ENCODE measurements around the gene SEMA4B.

SEMA4B gene

DNA sequence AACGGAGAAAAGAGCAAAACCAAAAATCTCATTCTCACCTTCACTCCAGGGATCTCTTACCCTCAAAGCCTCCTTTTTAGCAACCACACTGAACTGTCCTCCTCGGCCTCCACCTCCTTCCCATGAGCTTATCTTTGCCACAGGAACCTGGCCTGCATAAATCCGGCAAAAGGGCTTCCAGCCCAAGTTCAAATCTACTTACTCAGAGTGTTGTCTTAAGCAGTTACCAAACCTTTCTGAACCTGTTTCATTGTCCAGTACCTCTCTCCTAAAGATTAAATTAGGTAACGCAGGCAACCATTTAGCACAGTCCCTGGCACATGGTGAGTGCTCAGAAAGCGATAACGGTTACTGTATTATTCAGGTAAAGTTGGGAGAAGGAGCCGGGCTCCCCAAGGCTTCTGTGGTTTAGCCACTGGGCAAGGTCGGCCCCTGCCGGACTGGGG, 31.8 kb downstream of the SEMA4B start:
- Histone ChIP-seq H3K36me3 (ENCODE audit: insufficient read depth) (no peaks in the 10 kb centered on the region), H3K9ac (peak overlapping the region; percentile 61; the same call in 1 of the 2 replicates), H4K20me1 (ENCODE audit: insufficient read depth) (no peaks in the 10 kb centered on the region), H3K27ac (peak overlapping the region; percentile 58), H3K4me3 (IDR thresholded peaks at IDR 0.05; ENCODE audit: insufficient read depth, low read depth, low read length) (no peak overlapping the region), H3K4me2 (peak overlapping the region; percentile 61), H3K4me1 (ENCODE audit: low read depth, poor library complexity, severe bottlenecking) (peaks cover 16% of the 10 kb centered on the region), H2AFZ (ENCODE audit: low read depth) (peak overlapping the region; percentile 78), H3K27me3 (ENCODE audit: insufficient read depth, low read depth) (no peaks in the 10 kb centered on the region), H3K79me2 (ENCODE audit: insufficient read depth, low read depth) (no peaks in the 10 kb centered on the region)
- TF ChIP-seq, protein P1, sequence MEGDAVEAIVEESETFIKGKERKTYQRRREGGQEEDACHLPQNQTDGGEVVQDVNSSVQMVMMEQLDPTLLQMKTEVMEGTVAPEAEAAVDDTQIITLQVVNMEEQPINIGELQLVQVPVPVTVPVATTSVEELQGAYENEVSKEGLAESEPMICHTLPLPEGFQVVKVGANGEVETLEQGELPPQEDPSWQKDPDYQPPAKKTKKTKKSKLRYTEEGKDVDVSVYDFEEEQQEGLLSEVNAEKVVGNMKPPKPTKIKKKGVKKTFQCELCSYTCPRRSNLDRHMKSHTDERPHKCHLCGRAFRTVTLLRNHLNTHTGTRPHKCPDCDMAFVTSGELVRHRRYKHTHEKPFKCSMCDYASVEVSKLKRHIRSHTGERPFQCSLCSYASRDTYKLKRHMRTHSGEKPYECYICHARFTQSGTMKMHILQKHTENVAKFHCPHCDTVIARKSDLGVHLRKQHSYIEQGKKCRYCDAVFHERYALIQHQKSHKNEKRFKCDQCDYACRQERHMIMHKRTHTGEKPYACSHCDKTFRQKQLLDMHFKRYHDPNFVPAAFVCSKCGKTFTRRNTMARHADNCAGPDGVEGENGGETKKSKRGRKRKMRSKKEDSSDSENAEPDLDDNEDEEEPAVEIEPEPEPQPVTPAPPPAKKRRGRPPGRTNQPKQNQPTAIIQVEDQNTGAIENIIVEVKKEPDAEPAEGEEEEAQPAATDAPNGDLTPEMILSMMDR (conservative IDR thresholded peaks at IDR 0.05; ENCODE audit: low read depth, low read length), result no peak

DNA sequence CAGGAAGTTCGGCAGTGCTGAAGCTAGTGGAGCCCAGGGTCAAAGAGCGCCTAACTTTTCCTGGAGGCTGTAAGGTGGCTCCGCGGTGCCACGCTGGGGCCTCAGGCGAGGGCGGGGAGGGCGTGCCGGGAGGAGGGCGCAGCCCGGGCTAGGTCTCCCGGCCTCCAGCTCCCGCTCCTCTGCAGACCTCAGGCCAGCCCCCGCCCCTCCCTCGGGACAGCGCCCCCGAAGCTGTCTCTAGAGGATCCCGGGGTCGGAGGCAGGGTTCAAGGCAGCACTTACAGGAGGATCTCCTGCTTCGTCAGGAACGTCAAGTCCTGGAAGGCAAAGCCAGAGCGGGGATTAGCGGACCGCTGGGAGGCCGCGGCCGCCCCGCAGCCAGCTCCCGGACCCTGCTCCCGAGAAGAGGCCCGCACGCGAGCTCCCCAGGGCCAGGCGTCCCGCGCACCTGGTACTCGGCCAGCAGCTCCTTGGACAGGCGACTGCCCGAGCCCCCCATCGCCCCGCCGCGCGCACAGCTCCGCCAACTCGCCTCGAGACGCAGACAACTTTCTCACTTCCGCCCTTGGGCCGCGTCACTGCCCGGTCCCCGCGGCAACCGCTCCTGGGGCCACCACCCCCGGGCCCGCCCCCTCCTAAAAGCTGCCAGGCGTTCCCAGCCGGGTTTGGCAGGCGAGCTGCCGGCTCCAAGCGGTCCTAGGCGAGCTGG, 32.4 kb downstream of the SEMA4B start, which contains the start of gene CIB1:
TSS of gene CIB1 (minus strand) at position 555 of the 709 bp plus-strand sequence. CDS start at position 499, 56 bp downstream.
- H3K27ac ChIP-seq, result peak within 1 kb of the TSS; percentile 58
- no peaks in the 10 kb centered on the region for H3K36me3 ChIP-seq (ENCODE audit: insufficient read depth)
- TF ChIP-seq, protein P1 (conservative IDR thresholded peaks at IDR 0.05; ENCODE audit: low read depth, low read length), result no peak; the same call in 1 of the 2 replicates
- no peaks in the 10 kb centered on the region for H3K79me2 ChIP-seq (ENCODE audit: insufficient read depth, low read depth)
- peak within 1 kb of the TSS; percentile 61; the same call in 1 of the 2 replicates for H3K9ac ChIP-seq
- H3K4me1 ChIP-seq (ENCODE audit: low read depth, poor library complexity, severe bottlenecking), result peaks cover 16% of the 10 kb centered on the region
- H3K4me2 ChIP-seq, result peak within 1 kb of the TSS; percentile 73
- no peaks in the 10 kb centered on the region for H4K20me1 ChIP-seq (ENCODE audit: insufficient read depth)
- H2AFZ ChIP-seq (ENCODE audit: low read depth), result peak within 1 kb of the TSS; percentile 90
- no peaks in the 10 kb centered on the region for H3K27me3 ChIP-seq (ENCODE audit: insufficient read depth, low read depth)
- H3K4me3 ChIP-seq (IDR thresholded peaks at IDR 0.05; ENCODE audit: insufficient read depth, low read depth, low read length), result no peak within 1 kb of the TSS

DNA sequence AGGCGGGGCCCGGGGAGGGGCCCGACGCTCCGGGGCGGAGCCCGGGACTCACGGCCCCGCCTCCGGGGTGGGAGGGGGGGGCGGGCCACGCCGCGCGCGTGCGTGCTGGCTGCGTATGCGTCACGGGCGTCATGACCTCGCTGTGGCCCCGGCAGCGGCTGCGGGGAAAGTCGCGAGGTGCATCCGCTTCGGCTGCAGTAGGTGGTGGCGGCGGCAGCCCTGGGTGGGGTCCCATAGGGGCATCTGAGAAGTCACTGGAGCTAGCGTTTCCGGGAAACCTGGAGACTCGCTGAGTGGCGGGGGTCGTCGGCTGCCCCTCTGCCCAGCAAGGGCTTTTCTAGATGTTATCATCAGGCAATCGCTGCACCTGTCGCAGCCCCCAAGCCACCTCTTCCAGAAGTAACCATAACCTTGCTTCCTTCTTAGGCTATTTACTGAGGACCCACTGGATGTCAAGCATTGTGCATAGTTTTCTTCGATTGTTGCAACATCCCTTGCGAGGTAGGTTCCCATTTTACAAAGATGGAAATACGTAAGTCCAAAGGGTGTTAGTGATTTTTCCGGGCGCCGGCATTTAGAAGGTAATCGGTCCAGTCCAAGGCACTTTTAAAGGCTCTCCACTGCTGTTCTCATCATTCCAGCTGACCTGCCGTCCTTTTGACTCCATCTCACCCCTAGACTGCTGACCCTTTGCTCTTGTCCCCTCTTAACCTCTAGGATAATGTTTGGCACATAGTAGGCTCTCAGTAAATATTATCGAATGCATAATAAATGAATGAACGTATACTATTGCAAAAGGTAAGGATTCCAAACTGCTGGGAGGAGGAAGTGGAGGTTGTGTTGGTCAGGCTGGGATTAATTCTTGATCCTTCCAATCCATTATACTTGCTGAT, 33.2 kb downstream of the SEMA4B start, which contains the start of gene GDPGP1:
TSS of gene GDPGP1 (plus strand) at position 114 of the 893 bp plus-strand sequence. CDS start 6,700 bp downstream, outside the sequence.
- Histone ChIP-seq H2AFZ (ENCODE audit: low read depth) (peak within 1 kb of the TSS; percentile 90), H3K27ac (peak within 1 kb of the TSS; percentile 58), H3K36me3 (ENCODE audit: insufficient read depth) (no peaks in the 10 kb centered on the region)

DNA sequence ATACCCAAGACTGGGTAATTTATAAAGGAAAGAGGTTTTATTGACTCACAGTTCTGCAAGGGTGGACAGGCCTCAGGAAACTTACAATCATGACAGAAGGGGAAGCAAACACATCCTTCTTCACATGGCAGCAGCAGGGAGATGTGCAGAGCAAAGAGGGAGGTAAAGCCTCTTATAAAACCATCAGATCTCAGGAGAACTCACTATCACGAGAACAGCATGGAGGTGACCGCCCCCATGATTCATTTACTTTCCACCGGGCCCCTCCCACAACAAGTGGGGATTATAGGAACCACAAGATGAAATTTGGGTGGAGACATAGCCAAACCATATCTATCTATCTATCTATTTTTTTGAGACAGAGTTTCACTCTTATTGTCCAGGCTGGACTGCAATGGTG, 38.2 kb downstream of the SEMA4B start:
- no peak overlapping the region for H2AFZ ChIP-seq (ENCODE audit: low read depth)
- TF ChIP-seq, protein P1 (conservative IDR thresholded peaks at IDR 0.05; ENCODE audit: low read depth, low read length), result no peak
- H3K27ac ChIP-seq, result no peak overlapping the region
- no peak overlapping the region for H3K9ac ChIP-seq
- H3K4me3 ChIP-seq (IDR thresholded peaks at IDR 0.05; ENCODE audit: insufficient read depth, low read depth, low read length), result no peak overlapping the region
- H3K79me2 ChIP-seq (ENCODE audit: insufficient read depth, low read depth), result no peaks in the 10 kb centered on the region
- no peaks in the 10 kb centered on the region for H3K27me3 ChIP-seq (ENCODE audit: insufficient read depth, low read depth)
- no peak overlapping the region for H3K4me2 ChIP-seq
- no peaks in the 10 kb centered on the region for H3K36me3 ChIP-seq (ENCODE audit: insufficient read depth)
- no peaks in the 10 kb centered on the region for H4K20me1 ChIP-seq (ENCODE audit: insufficient read depth)
- peaks cover 3% of the 10 kb centered on the region for H3K4me1 ChIP-seq (ENCODE audit: low read depth, poor library complexity, severe bottlenecking)

More for the DNA sequence above, 33.2 kb downstream of the SEMA4B start, which contains the start of gene GDPGP1:
- Histone ChIP-seq H3K4me2 (peak within 1 kb of the TSS; percentile 73), H3K4me1 (ENCODE audit: low read depth, poor library complexity, severe bottlenecking) (peaks cover 16% of the 10 kb centered on the region), H3K4me3 (IDR thresholded peaks at IDR 0.05; ENCODE audit: insufficient read depth, low read depth, low read length) (no peak within 1 kb of the TSS), H4K20me1 (ENCODE audit: insufficient read depth) (no peaks in the 10 kb centered on the region), H3K9ac (peak within 1 kb of the TSS; percentile 61; the same call in 1 of the 2 replicates), H3K27me3 (ENCODE audit: insufficient read depth, low read depth) (no peaks in the 10 kb centered on the region), H3K79me2 (ENCODE audit: insufficient read depth, low read depth) (no peaks in the 10 kb centered on the region)
- TF ChIP-seq, protein P1 (conservative IDR thresholded peaks at IDR 0.05; ENCODE audit: low read depth, low read length), result no peak

Measured in KMS-11 (cell line).